Mesendoderm (in vitro differentiated cells): ENCODE data around the gene LRRC58.

Experiments used
- DNase-seq: peaks from one replicate; pipeline ENCODE4 v3.0.0; 2013
- H2AK5ac ChIP-seq: 2 replicates; pipeline ENCODE4 v1.6.1; 2013; ENCODE audit warnings: low read length, inconsistent platforms
- H2BK120ac ChIP-seq: 2 replicates; pipeline ENCODE4 v1.6.1; 2013; ENCODE audit warnings: low read depth, mild to moderate bottlenecking, low read length, moderate library complexity, mixed read lengths
- H2BK15ac ChIP-seq: replicated peaks from 2 replicates; pipeline ENCODE4 v1.6.1; 2013; ENCODE audit warnings: low read depth, mild to moderate bottlenecking, moderate library complexity
- H2BK5ac ChIP-seq: 2 replicates; pipeline ENCODE4 v1.6.1; 2013; ENCODE audit warnings: low read length, inconsistent platforms
- H3K18ac ChIP-seq: 2 replicates; pipeline ENCODE4 v1.6.1; 2013; ENCODE audit warnings: mild to moderate bottlenecking, low read length, mixed read lengths
- H3K23ac ChIP-seq: one replicate; pipeline ENCODE4 v1.6.1; 2013; ENCODE audit warnings: low read length
- H3K27ac ChIP-seq: 2 replicates; pipeline ENCODE4 v1.5.1; 2013; ENCODE audit warnings: low read depth, mild to moderate bottlenecking, inconsistent platforms, low read length, moderate library complexity
- H3K27me3 ChIP-seq: 2 replicates; pipeline ENCODE4 v1.6.1; 2013; ENCODE audit warnings: low read length, control low read depth, mild to moderate bottlenecking, inconsistent platforms; ENCODE audit not compliant: insufficient read depth, poor library complexity
- H3K36me3 ChIP-seq: 2 replicates; pipeline ENCODE4 v1.6.1; 2013; ENCODE audit warnings: low read length, inconsistent platforms; ENCODE audit not compliant: control insufficient read depth, insufficient read depth
- H3K4ac ChIP-seq: one replicate; pipeline ENCODE4 v1.6.1; 2013; ENCODE audit warnings: low read depth, mild to moderate bottlenecking, low read length, moderate library complexity
- H3K4me1 ChIP-seq: 2 replicates; pipeline ENCODE4 v1.6.1; 2013; ENCODE audit warnings: low read depth, low read length, inconsistent platforms; ENCODE audit not compliant: control insufficient read depth
- H3K4me2 ChIP-seq: 2 replicates; pipeline ENCODE4 v1.6.1; 2013; ENCODE audit warnings: low read length
- H3K4me3 ChIP-seq: 2 replicates; pipeline ENCODE4 v1.5.1; 2013; ENCODE audit warnings: mild to moderate bottlenecking, low read length
- H3K56ac ChIP-seq: one replicate; pipeline ENCODE4 v1.6.1; 2013; ENCODE audit warnings: low read length
- H3K79me1 ChIP-seq: 2 replicates; pipeline ENCODE4 v1.6.1; 2013; ENCODE audit warnings: low read length, inconsistent platforms
- H3K79me2 ChIP-seq: 2 replicates; pipeline ENCODE4 v1.6.1; 2013; ENCODE audit warnings: mild to moderate bottlenecking, low read length; ENCODE audit not compliant: control insufficient read depth, insufficient read depth
- H3K9ac ChIP-seq: 2 replicates; pipeline ENCODE4 v1.6.1; 2013; ENCODE audit warnings: low read length, inconsistent platforms
- H4K5ac ChIP-seq: one replicate; pipeline ENCODE4 v1.6.1; 2013; ENCODE audit warnings: low read length
- H4K8ac ChIP-seq: one replicate; pipeline ENCODE4 v1.6.1; 2013; ENCODE audit warnings: low read depth, mild to moderate bottlenecking, control low read depth, low read length, moderate library complexity
- WGBS: extraction: QIAGEN DNeasy Blood & Tissue Kit; methylation state at CpG from one replicate; pipeline ENCODE4 v1.1.7; 2013; ENCODE audit warnings: low lambda C conversion rate, missing lambda C conversion rate; ENCODE audit not compliant: insufficient coverage; ENCODE audit errors: extremely low coverage; 5-methylcytosine and 5-hydroxymethylcytosine counted together

Gene LRRC58

GRCh38 chr3:120364821-120365220, 15.7 kb upstream of the LRRC58 start:
- no peak overlapping the region for H3K4me3 ChIP-seq
- no peak overlapping the region for H2BK15ac ChIP-seq
- no peak for DNase-seq
- no peak overlapping the region for H2BK5ac ChIP-seq
- no peaks in the 10 kb centered on the region for H3K79me1 ChIP-seq
- no peak overlapping the region for H4K5ac ChIP-seq
- no peaks in the 10 kb centered on the region for H3K36me3 ChIP-seq
- no peaks in the 10 kb centered on the region for H3K27me3 ChIP-seq
- H3K9ac ChIP-seq, result no peak overlapping the region
- no peaks in the 10 kb centered on the region for H3K79me2 ChIP-seq
- no peak overlapping the region for H3K27ac ChIP-seq
- no peak overlapping the region for H3K18ac ChIP-seq
- no peak overlapping the region for H3K56ac ChIP-seq
- H4K8ac ChIP-seq, result no peak overlapping the region
- no peak overlapping the region for H2BK120ac ChIP-seq
- no peaks in the 10 kb centered on the region for H3K4me1 ChIP-seq
- H3K4ac ChIP-seq, result no peak overlapping the region
- no CpG with 5 or more reads among the region's 1 CpG for WGBS
- H3K23ac ChIP-seq, result no peak overlapping the region
- no peak overlapping the region for H3K4me2 ChIP-seq
- H2AK5ac ChIP-seq, result no peak overlapping the region

GRCh38 chr3:120364101-120364500, 14.9 kb upstream of the LRRC58 start:
- no peak overlapping the region for H3K4me2 ChIP-seq
- H2AK5ac ChIP-seq, result no peak overlapping the region
- no peak overlapping the region for H3K27ac ChIP-seq
- H3K79me1 ChIP-seq, result no peaks in the 10 kb centered on the region
- no peak overlapping the region for H4K5ac ChIP-seq
- H3K56ac ChIP-seq, result no peak overlapping the region
- no peak overlapping the region for H3K9ac ChIP-seq
- H4K8ac ChIP-seq, result no peak overlapping the region
- H3K4ac ChIP-seq, result no peak overlapping the region
- no peak overlapping the region for H2BK5ac ChIP-seq
- no peak overlapping the region for H2BK120ac ChIP-seq
- H3K23ac ChIP-seq, result no peak overlapping the region
- no peak overlapping the region for H3K18ac ChIP-seq
- H3K4me3 ChIP-seq, result no peak overlapping the region
- DNase-seq, result no peak
- no peaks in the 10 kb centered on the region for H3K4me1 ChIP-seq
- H2BK15ac ChIP-seq, result no peak overlapping the region
- H3K27me3 ChIP-seq, result no peaks in the 10 kb centered on the region
- no peaks in the 10 kb centered on the region for H3K79me2 ChIP-seq
- no CpG with 5 or more reads among the region's 1 CpG for WGBS
- no peaks in the 10 kb centered on the region for H3K36me3 ChIP-seq

GRCh38 chr3:120357807-120358206, 8.7 kb upstream of the LRRC58 start:
- Histone ChIP-seq H3K4me3 (no peak overlapping the region), H3K56ac (no peak overlapping the region), H4K8ac (no peak overlapping the region), H2BK15ac (no peak overlapping the region), H2BK120ac (no peak overlapping the region), H3K36me3 (no peaks in the 10 kb centered on the region), H3K18ac (no peak overlapping the region), H3K4me1 (no peaks in the 10 kb centered on the region), H3K79me2 (no peaks in the 10 kb centered on the region), H3K4me2 (no peak overlapping the region), H3K79me1 (no peaks in the 10 kb centered on the region), H3K4ac (no peak overlapping the region), H3K23ac (no peak overlapping the region), H3K27me3 (no peaks in the 10 kb centered on the region), H2BK5ac (no peak overlapping the region), H3K27ac (no peak overlapping the region), H2AK5ac (no peak overlapping the region), H4K5ac (no peak overlapping the region), H3K9ac (no peak overlapping the region)
- peak; percentile 6 for DNase-seq

GRCh38 chr3:120355486-120355885, 6.3 kb upstream of the LRRC58 start:
- Histone ChIP-seq H4K8ac (no peak overlapping the region), H3K56ac (no peak overlapping the region), H3K79me2 (no peaks in the 10 kb centered on the region), H3K36me3 (no peaks in the 10 kb centered on the region), H2BK120ac (no peak overlapping the region), H3K23ac (no peak overlapping the region), H3K27me3 (no peaks in the 10 kb centered on the region), H4K5ac (no peak overlapping the region), H3K4me2 (no peak overlapping the region), H3K4me3 (no peak overlapping the region), H3K18ac (no peak overlapping the region), H3K27ac (no peak overlapping the region), H3K79me1 (no peaks in the 10 kb centered on the region), H3K4ac (no peak overlapping the region), H3K4me1 (no peaks in the 10 kb centered on the region), H2BK5ac (no peak overlapping the region), H3K9ac (no peak overlapping the region), H2AK5ac (no peak overlapping the region), H2BK15ac (no peak overlapping the region)
- WGBS, result no CpG with 5 or more reads among the region's 1 CpG
- no peak for DNase-seq

- Histone ChIP-seq H3K79me1 (no peaks in the 10 kb centered on the region), H3K27ac (no peak overlapping the region), H3K27me3 (no peaks in the 10 kb centered on the region), H3K23ac (no peak overlapping the region), H3K56ac (no peak overlapping the region), H3K79me2 (no peaks in the 10 kb centered on the region), H2BK15ac (no peak overlapping the region), H2BK120ac (no peak overlapping the region), H3K4me2 (no peak overlapping the region), H3K4me3 (no peak overlapping the region), H3K4me1 (no peaks in the 10 kb centered on the region), H4K8ac (no peak overlapping the region), H2AK5ac (no peak overlapping the region), H3K36me3 (no peaks in the 10 kb centered on the region), H2BK5ac (no peak overlapping the region), H4K5ac (no peak overlapping the region), H3K4ac (no peak overlapping the region), H3K9ac (no peak overlapping the region), H3K18ac (no peak overlapping the region)
- DNase-seq, result no peak
Observed at GRCh38 chr3:120353463-120353862, 4.3 kb upstream of the LRRC58 start.

- Histone ChIP-seq H3K9ac (no peak overlapping the region), H4K5ac (no peak overlapping the region), H3K4me2 (no peak overlapping the region), H2BK15ac (no peak overlapping the region), H3K27ac (no peak overlapping the region), H3K23ac (no peak overlapping the region), H3K36me3 (no peaks in the 10 kb centered on the region), H2AK5ac (no peak overlapping the region), H3K27me3 (no peaks in the 10 kb centered on the region), H3K79me1 (no peaks in the 10 kb centered on the region), H3K18ac (no peak overlapping the region), H4K8ac (no peak overlapping the region), H2BK120ac (no peak overlapping the region), H3K79me2 (no peaks in the 10 kb centered on the region), H3K56ac (no peak overlapping the region), H3K4me3 (no peak overlapping the region), H2BK5ac (no peak overlapping the region), H3K4me1 (no peaks in the 10 kb centered on the region), H3K4ac (no peak overlapping the region)
- no peak for DNase-seq
- WGBS, result no CpG with 5 or more reads among the region's 4 CpGs
Observed at GRCh38 chr3:120352017-120352416, 2.9 kb upstream of the LRRC58 start.
